ENCODE results near the gene APBA2.

DNA sequence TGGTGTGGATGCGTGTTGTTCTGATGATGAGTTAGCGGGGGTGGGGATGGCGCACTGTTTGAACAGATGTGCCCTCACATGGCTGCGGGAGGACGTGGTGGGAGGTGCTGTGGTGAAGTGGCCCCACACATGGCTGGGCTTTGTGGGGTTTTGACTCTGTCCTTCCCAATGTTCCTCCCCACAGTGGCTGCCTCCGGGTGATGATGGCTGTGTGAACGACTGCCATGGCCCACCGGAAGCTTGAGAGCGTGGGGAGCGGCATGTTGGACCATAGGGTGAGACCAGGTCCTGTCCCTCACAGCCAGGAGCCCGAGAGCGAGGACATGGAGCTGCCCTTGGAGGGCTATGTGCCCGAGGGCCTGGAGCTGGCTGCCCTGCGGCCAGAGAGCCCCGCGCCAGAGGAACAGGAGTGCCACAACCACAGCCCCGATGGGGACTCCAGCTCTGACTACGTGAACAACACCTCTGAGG, 167.9 kb downstream of the APBA2 start:
- TF ChIP-seq, protein P1, sequence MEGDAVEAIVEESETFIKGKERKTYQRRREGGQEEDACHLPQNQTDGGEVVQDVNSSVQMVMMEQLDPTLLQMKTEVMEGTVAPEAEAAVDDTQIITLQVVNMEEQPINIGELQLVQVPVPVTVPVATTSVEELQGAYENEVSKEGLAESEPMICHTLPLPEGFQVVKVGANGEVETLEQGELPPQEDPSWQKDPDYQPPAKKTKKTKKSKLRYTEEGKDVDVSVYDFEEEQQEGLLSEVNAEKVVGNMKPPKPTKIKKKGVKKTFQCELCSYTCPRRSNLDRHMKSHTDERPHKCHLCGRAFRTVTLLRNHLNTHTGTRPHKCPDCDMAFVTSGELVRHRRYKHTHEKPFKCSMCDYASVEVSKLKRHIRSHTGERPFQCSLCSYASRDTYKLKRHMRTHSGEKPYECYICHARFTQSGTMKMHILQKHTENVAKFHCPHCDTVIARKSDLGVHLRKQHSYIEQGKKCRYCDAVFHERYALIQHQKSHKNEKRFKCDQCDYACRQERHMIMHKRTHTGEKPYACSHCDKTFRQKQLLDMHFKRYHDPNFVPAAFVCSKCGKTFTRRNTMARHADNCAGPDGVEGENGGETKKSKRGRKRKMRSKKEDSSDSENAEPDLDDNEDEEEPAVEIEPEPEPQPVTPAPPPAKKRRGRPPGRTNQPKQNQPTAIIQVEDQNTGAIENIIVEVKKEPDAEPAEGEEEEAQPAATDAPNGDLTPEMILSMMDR (IDR thresholded peaks at IDR 0.05): no peak
- no peak for TF ChIP-seq POLR2A (IDR thresholded peaks at IDR 0.05)
